KMS-11 (cell line): ENCODE results near the gene CFAP299.

ENCODE experiments used
- H2AFZ ChIP-seq: fragments of 200-600 bp; sonication (generic); 2 replicates; pipeline ENCODE4 v1.6.1; 2016; ENCODE audit warnings: antibody characterized with exemption, mixed run types, low read depth
- H3K27ac ChIP-seq: fragments of 200-600 bp; sonication (generic); 2 replicates; pipeline ENCODE4 v1.6.1; 2016; ENCODE audit warnings: mild to moderate bottlenecking, mixed run types
- H3K27me3 ChIP-seq: fragments of 200-600 bp; sonication (generic); 2 replicates; pipeline ENCODE4 v1.6.1; 2017; ENCODE audit warnings: mild to moderate bottlenecking, low read depth, mixed run types, moderate library complexity; ENCODE audit not compliant: insufficient read depth
- H3K36me3 ChIP-seq: fragments of 200-600 bp; sonication (generic); 2 replicates; pipeline ENCODE4 v1.6.1; 2017; ENCODE audit warnings: mild to moderate bottlenecking, mixed run types; ENCODE audit not compliant: insufficient read depth
- H3K4me1 ChIP-seq: fragments of 200-600 bp; sonication (generic); 2 replicates; pipeline ENCODE4 v1.6.1; 2016; ENCODE audit warnings: mild to moderate bottlenecking, low read depth, mixed run types; ENCODE audit not compliant: poor library complexity, severe bottlenecking
- H3K4me2 ChIP-seq: fragments of 200-600 bp; sonication (generic); 2 replicates; pipeline ENCODE4 v1.7.0; 2016; ENCODE audit warnings: mild to moderate bottlenecking, mixed run types
- H3K4me3 ChIP-seq: fragments of 200-600 bp; sonication (generic); IDR thresholded peaks from 2 replicates; pipeline ENCODE4 v1.6.1; 2017; ENCODE audit warnings: low read depth, low read length, mixed read lengths; ENCODE audit not compliant: insufficient read depth
- H3K79me2 ChIP-seq: fragments of 200-600 bp; sonication (generic); 2 replicates; pipeline ENCODE4 v1.6.1; 2016; ENCODE audit warnings: low read depth, mixed run types; ENCODE audit not compliant: insufficient read depth
- H3K9ac ChIP-seq: fragments of 200-600 bp; sonication (generic); 2 replicates; pipeline ENCODE4 v1.6.1; 2016; ENCODE audit warnings: mild to moderate bottlenecking, mixed run types
- H4K20me1 ChIP-seq: fragments of 200-600 bp; sonication (generic); 2 replicates; pipeline ENCODE4 v1.6.1; 2016; ENCODE audit warnings: mild to moderate bottlenecking, mixed run types; ENCODE audit not compliant: insufficient read depth
- CTCF ChIP-seq: fragments of 200-600 bp; sonication (generic); conservative IDR thresholded peaks from 2 replicates; pipeline ENCODE4 v1.6.1; 2017; ENCODE audit warnings: low read depth, mild to moderate bottlenecking, antibody characterized with exemption, low read length, moderate library complexity, mixed read lengths

Gene CFAP299

GRCh38 chr4:80540785-80541469 lies 205.4 kb downstream of the CFAP299 start:
- TF ChIP-seq CTCF = no peak
- Histone ChIP-seq H3K4me1 (no peaks in the 10 kb centered on the region), H3K27ac (no peak overlapping the region), H4K20me1 (no peaks in the 10 kb centered on the region), H3K79me2 (no peaks in the 10 kb centered on the region), H2AFZ (no peak overlapping the region), H3K4me2 (no peak overlapping the region), H3K27me3 (no peaks in the 10 kb centered on the region), H3K4me3 (no peak overlapping the region), H3K36me3 (no peaks in the 10 kb centered on the region), H3K9ac (no peak overlapping the region)

- Histone ChIP-seq H3K4me3 (no peak overlapping the region), H3K9ac (no peak overlapping the region), H3K4me2 (no peak overlapping the region), H3K79me2 (no peaks in the 10 kb centered on the region), H2AFZ (no peak overlapping the region), H3K27me3 (no peaks in the 10 kb centered on the region), H4K20me1 (no peaks in the 10 kb centered on the region), H3K36me3 (no peaks in the 10 kb centered on the region), H3K27ac (no peak overlapping the region), H3K4me1 (no peaks in the 10 kb centered on the region)
- TF ChIP-seq CTCF = no peak
Observed at GRCh38 chr4:80542747-80543146, 207.2 kb downstream of the CFAP299 start.

- Histone ChIP-seq H3K4me1 (no peaks in the 10 kb centered on the region), H3K4me2 (no peak overlapping the region), H3K27ac (no peak overlapping the region), H3K79me2 (no peaks in the 10 kb centered on the region), H3K27me3 (no peaks in the 10 kb centered on the region), H2AFZ (no peak overlapping the region), H4K20me1 (no peaks in the 10 kb centered on the region), H3K9ac (no peak overlapping the region), H3K36me3 (no peaks in the 10 kb centered on the region), H3K4me3 (no peak overlapping the region)
- TF ChIP-seq CTCF = no peak
Observed at GRCh38 chr4:80560337-80560736, 224.8 kb downstream of the CFAP299 start.

DNA sequence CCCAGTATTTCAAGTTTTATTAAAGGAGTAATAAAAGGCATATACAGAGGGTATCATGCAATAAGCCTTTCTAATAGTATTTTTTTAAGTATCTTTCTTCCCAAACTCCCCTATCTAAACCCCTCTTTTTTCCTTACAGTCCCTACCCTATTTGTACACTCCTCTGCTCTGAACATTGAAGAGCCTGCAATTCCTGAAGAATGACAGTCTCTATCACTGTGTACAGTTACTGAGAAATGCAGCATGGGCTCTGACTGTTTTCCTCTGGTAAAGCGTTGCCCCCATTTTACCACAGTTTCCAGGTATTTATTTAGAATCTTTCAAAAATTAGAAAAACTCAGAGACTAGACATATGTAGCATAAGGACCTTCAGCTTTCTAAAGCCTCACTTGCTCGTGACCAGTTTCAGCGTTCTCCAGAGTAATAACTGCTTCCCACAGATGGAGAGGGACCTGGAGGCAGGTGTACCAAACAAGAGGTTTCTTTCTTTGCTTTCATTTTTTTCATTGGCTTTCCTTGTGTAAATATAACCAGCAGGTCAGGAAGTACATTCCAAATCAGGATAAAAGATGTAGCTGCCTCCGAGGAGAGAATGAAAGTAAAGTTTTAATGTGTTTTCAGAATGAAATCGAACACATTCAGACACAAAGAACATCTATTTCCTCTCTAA lies 230.8 kb downstream of the CFAP299 start:
- Histone ChIP-seq H3K79me2 (no peaks in the 10 kb centered on the region), H3K27me3 (no peaks in the 10 kb centered on the region), H3K4me1 (no peaks in the 10 kb centered on the region), H3K36me3 (no peaks in the 10 kb centered on the region), H4K20me1 (no peaks in the 10 kb centered on the region), H3K4me3 (no peak overlapping the region), H3K27ac (no peak overlapping the region), H2AFZ (0 out of 2 replicates have a peak overlapping the region, but pooled peaks have one; percentile 16), H3K9ac (no peak overlapping the region), H3K4me2 (no peak overlapping the region)
- TF ChIP-seq CTCF = no peak
